ENCODE data around the gene FCMR. TPM values are rescaled to one million over a fixed set of nuclear protein-coding genes. Genes with fewer than 3 reads are reported as not detected.

FCMR gene
- total RNA-seq, 1 experiment from 2014 or later = 1.5 TPM

GRCh38 chr1:206911064-206911663 lies 10.6 kb downstream of the FCMR start:
- CTCF ChIA-PET = interaction anchor here (1.8 to 2.1 kb wide), 2 partner anchors 71 to 101 kb away, joined by 45 to 54 read pairs; no protein-coding TSS in a partner anchor
- Histone ChIP-seq H3K27ac (ENCODE audit: low read length) (peak overlapping the region; percentile 86), H3K79me2 (ENCODE audit: low read length) (no peaks in the 10 kb centered on the region), H3K9me2 (replicated peaks; ENCODE audit: low read length) (no peaks in the 10 kb centered on the region), H3K9ac (ENCODE audit: low read length) (peak overlapping the region; percentile 92), H2AFZ (ENCODE audit: low read length) (no peak overlapping the region), H3K4me3 (ENCODE audit: low read length) (no peak overlapping the region), H3K4me1 (ENCODE audit: insufficient read depth, low read length) (peaks cover 37% of the 10 kb centered on the region), H3F3A (ENCODE audit: low read length, unreplicated experiment) (peaks cover 7% of the 10 kb centered on the region), H4K20me1 (ENCODE audit: low read length) (no peaks in the 10 kb centered on the region), H3K4me2 (ENCODE audit: low read length) (peak overlapping the region; percentile 2; the same call in 1 of the 2 replicates), H3K27me3 (ENCODE audit: low read length) (no peaks in the 10 kb centered on the region), H3K9me3 (ENCODE audit: low read length) (no peaks in the 10 kb centered on the region), H3K36me3 (ENCODE audit: low read depth, low read length) (no peaks in the 10 kb centered on the region)
- ATAC-seq (peak; percentile 14; the same call in 1 of the 2 replicates), DNase-seq (peak; percentile 93)
- intact Hi-C loops (cut with micrococcal nuclease) = loop anchor here (1.0 to 5.0 kb wide), 5 partner anchors 21 to 304 kb away; partner anchors contain the start of gene IL20
- POLR2A ChIA-PET (ENCODE audit: unreplicated experiment) = interaction anchor here (0.6 kb wide), 1 partner anchor 46 kb away, joined by 4 read pairs; the partner anchor contains the start of gene IL20
- TF ChIP-seq EZH2phosphoT487 (IDR thresholded peaks at IDR 0.05; ENCODE audit: borderline replicate concordance, low read length) (no peak), CTCF (conservative IDR thresholded peaks at IDR 0.05; ENCODE audit: low read depth, low read length) (peak; percentile 98)
- no TSS peak for BruUV-seq (replicated peaks)

DNA sequence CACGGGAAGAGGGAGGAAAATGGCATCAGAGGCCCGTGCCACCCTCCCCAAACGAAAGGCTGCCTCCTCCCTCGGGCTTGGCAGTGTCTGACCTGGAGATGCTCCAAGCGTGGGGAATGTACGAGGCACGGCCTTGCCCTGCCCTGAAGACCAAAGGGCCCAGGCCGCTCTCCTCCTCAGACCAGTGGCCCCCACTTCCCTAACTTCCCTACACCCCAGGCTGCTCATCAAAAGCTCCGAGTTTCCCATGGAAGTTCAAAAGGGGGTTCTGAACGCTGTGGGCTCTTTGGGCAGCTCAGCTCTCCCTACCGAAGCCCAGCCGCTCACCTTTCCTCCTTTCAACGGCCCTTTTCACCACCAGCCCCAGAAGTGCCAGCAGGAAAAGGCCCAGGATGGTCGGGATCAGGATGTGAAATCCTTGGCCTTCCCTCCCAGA lies 11.8 kb downstream of the FCMR start:
- Histone ChIP-seq H3K9me2 (replicated peaks; ENCODE audit: low read length) (no peaks in the 10 kb centered on the region), H2AFZ (ENCODE audit: low read length) (peak overlapping the region; percentile 66), H3F3A (ENCODE audit: low read length, unreplicated experiment) (peaks cover 7% of the 10 kb centered on the region), H3K9ac (ENCODE audit: low read length) (peak overlapping the region; percentile 92), H3K27ac (ENCODE audit: low read length) (peak overlapping the region; percentile 86), H3K4me1 (ENCODE audit: insufficient read depth, low read length) (peaks cover 49% of the 10 kb centered on the region), H3K79me2 (ENCODE audit: low read length) (no peaks in the 10 kb centered on the region), H3K9me3 (ENCODE audit: low read length) (no peaks in the 10 kb centered on the region), H3K36me3 (ENCODE audit: low read depth, low read length) (no peaks in the 10 kb centered on the region), H3K4me2 (ENCODE audit: low read length) (peak overlapping the region; percentile 88), H4K20me1 (ENCODE audit: low read length) (no peaks in the 10 kb centered on the region), H3K27me3 (ENCODE audit: low read length) (no peaks in the 10 kb centered on the region), H3K4me3 (ENCODE audit: low read length) (peak overlapping the region; percentile 65)
- ChIA-PET CTCF (interaction anchor here (0.8 to 1.8 kb wide), 8 partner anchors 14 to 411 kb away, joined by 3 to 19 read pairs (median 4); partner anchors contain the start of gene CD55), POLR2A (ENCODE audit: unreplicated experiment) (interaction anchor here (0.6 to 1.6 kb wide), 7 partner anchors 11 to 515 kb away, joined by 3 to 21 read pairs (median 6); partner anchors contain the start of gene C1orf116)
- TF ChIP-seq EZH2phosphoT487 (IDR thresholded peaks at IDR 0.05; ENCODE audit: borderline replicate concordance, low read length) = no peak
- TF ChIP-seq EZH2 (IDR thresholded peaks at IDR 0.05; ENCODE audit: low read length, unreplicated experiment) = no peak
- TF ChIP-seq CTCF (conservative IDR thresholded peaks at IDR 0.05; ENCODE audit: low read depth, low read length) = no peak; the same call in 1 of the 2 replicates
- BruUV-seq (replicated peaks) = no TSS peak
- ATAC-seq = peak; percentile 14; the same call in 1 of the 2 replicates
- DNase-seq = no peak
- intact Hi-C loops (cut with micrococcal nuclease) = loop anchor here (5.0 kb wide), 1 partner anchor 303 kb away; no protein-coding TSS in a partner anchor

All from PC-3 (cell line).